ENCODE measurements around the gene DTD1. TPM values are rescaled to one million over a fixed set of nuclear protein-coding genes. Genes with fewer than 3 reads are reported as not detected.
A peak's percentile ranks its signal among the peaks of the same experiment; 100 is the strongest.

Gene DTD1
- total RNA-seq, 1 experiment from 2014 or later, result 16.6 TPM

GRCh38 chr20:18553746-18554145 is 34.1 kb upstream of the DTD1 start:
- TF ChIP-seq CTCF (conservative IDR thresholded peaks at IDR 0.05; ENCODE audit: low read depth, low read length), result no peak
- no peak for TF ChIP-seq EZH2 (IDR thresholded peaks at IDR 0.05; ENCODE audit: borderline replicate concordance, low read depth, low read length, poor library complexity, severe bottlenecking)
- no TSS peak for BruUV-seq (replicated peaks)
- POLR2A ChIA-PET (ENCODE audit: low non-redundant PET), result no interaction called here
- H3K4me1 ChIP-seq (ENCODE audit: insufficient read depth, low read length, poor library complexity, severe bottlenecking), result no peaks in the 10 kb centered on the region
- H3K27me3 ChIP-seq (replicated peaks; ENCODE audit: insufficient read depth, low read depth, low read length, poor library complexity), result no peaks in the 10 kb centered on the region
- CTCF ChIA-PET, result no interaction called here
- H3K27ac ChIP-seq (ENCODE audit: low read depth, low read length, poor library complexity, severe bottlenecking), result no peak overlapping the region
- H3K36me3 ChIP-seq (ENCODE audit: insufficient read depth, low read length, poor library complexity, severe bottlenecking), result peaks cover 28% of the 10 kb centered on the region
- intact Hi-C loops (cut with micrococcal nuclease; ENCODE audit: unreplicated experiment), result no loop called here
- H3K9me3 ChIP-seq (ENCODE audit: low read depth, low read length, poor library complexity, severe bottlenecking), result no peaks in the 10 kb centered on the region
- no peak overlapping the region for H3K4me3 ChIP-seq (ENCODE audit: low read depth, low read length, poor library complexity, severe bottlenecking)
- no peak for DNase-seq (ENCODE audit: low spot score)

DNA sequence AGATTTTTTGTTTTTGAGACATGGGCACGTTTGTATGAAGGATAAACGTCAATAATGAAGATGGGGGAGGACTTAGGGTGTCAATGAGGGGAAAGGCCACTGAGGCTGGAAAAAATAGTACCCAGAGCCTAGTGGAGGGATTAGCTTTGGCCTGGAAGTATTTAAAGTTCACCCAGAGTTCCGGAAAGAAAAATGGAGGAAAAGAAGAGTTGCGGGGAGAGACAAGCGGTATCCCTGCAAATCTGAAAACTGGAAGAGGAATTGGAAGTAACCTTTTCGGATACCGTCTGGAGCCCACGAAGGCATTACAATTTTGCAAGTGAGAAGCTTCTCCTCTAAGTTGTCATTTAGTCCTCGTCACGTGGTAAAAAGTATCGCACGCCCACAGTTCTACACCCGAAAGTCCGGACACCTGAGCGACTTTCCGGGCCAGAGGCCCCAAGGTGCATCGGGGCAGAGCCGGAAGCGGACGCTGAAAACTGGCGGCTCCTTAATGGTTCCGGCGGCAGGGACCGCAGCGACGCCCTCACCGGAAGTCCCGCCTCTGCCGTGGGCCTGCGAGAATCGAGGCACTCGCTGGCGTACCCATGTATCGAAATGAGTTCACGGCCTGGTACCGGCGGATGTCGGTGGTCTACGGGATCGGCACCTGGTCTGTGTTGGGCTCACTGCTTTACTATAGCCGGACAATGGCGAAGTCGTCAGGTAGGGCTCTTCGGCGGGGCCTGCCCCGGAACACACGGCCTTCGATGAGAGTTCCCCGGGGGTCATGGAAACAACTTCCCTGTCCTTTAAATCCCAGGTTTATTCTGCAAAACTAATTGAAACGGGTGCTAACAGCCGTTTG is 20.7 kb upstream of the DTD1 start, which contains the start of gene SMIM26:
Gene SMIM26 (plus strand): TSS at position 541 of the 847 bp plus-strand sequence. CDS start 47 bp downstream, at position 588.
- H3K4me3 ChIP-seq (ENCODE audit: low read depth, low read length, poor library complexity, severe bottlenecking), result peak within 1 kb of the TSS; percentile 64
- CTCF ChIA-PET, result interaction anchor here (0.6 kb wide), 1 partner anchor 12 kb away, joined by 4 read pairs; no protein-coding TSS in a partner anchor
- H3K4me1 ChIP-seq (ENCODE audit: insufficient read depth, low read length, poor library complexity, severe bottlenecking), result no peaks in the 10 kb centered on the region
- intact Hi-C loops (cut with micrococcal nuclease; ENCODE audit: unreplicated experiment), result no loop called here
- H3K27ac ChIP-seq (ENCODE audit: low read depth, low read length, poor library complexity, severe bottlenecking), result peak within 1 kb of the TSS; percentile 82
- no peaks in the 10 kb centered on the region for H3K9me3 ChIP-seq (ENCODE audit: low read depth, low read length, poor library complexity, severe bottlenecking)
- H3K27me3 ChIP-seq (replicated peaks; ENCODE audit: insufficient read depth, low read depth, low read length, poor library complexity), result no peaks in the 10 kb centered on the region
- peak; percentile 94 for DNase-seq (ENCODE audit: low spot score)
- TF ChIP-seq CTCF (conservative IDR thresholded peaks at IDR 0.05; ENCODE audit: low read depth, low read length), result no peak
- TF ChIP-seq EZH2 (IDR thresholded peaks at IDR 0.05; ENCODE audit: borderline replicate concordance, low read depth, low read length, poor library complexity, severe bottlenecking), result no peak
- POLR2A ChIA-PET (ENCODE audit: low non-redundant PET), result no interaction called here
- BruUV-seq (replicated peaks), result TSS peak; percentile 98
- H3K36me3 ChIP-seq (ENCODE audit: insufficient read depth, low read length, poor library complexity, severe bottlenecking), result peaks cover 8% of the 10 kb centered on the region

DNA sequence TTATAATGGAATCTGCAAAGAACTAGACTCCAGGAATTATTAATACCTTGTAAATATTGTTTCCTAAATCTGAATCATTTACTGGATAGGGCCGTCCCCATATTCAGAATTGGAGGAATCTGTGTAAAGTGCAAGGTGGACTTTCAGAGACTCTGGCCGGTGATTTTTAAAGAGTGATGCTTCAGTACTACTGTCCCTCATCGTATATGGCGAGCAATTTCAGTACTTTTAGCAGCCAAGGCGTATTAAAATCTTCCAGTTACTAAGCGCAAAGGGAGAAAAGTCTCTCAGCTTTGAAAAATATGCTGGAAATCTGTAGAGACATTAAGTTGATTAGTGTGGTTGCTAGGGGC is 20.1 kb upstream of the DTD1 start:
- BruUV-seq (replicated peaks), result TSS peak; percentile 91
- Histone ChIP-seq H3K9me3 (ENCODE audit: low read depth, low read length, poor library complexity, severe bottlenecking) (no peaks in the 10 kb centered on the region), H3K27ac (ENCODE audit: low read depth, low read length, poor library complexity, severe bottlenecking) (peak overlapping the region; percentile 82), H3K4me1 (ENCODE audit: insufficient read depth, low read length, poor library complexity, severe bottlenecking) (no peaks in the 10 kb centered on the region), H3K27me3 (replicated peaks; ENCODE audit: insufficient read depth, low read depth, low read length, poor library complexity) (no peaks in the 10 kb centered on the region), H3K36me3 (ENCODE audit: insufficient read depth, low read length, poor library complexity, severe bottlenecking) (peaks cover 8% of the 10 kb centered on the region), H3K4me3 (ENCODE audit: low read depth, low read length, poor library complexity, severe bottlenecking) (peak overlapping the region; percentile 64)
- POLR2A ChIA-PET (ENCODE audit: low non-redundant PET), result no interaction called here
- intact Hi-C loops (cut with micrococcal nuclease; ENCODE audit: unreplicated experiment), result no loop called here
- DNase-seq (ENCODE audit: low spot score), result no peak
- TF ChIP-seq EZH2 (IDR thresholded peaks at IDR 0.05; ENCODE audit: borderline replicate concordance, low read depth, low read length, poor library complexity, severe bottlenecking) (no peak), CTCF (conservative IDR thresholded peaks at IDR 0.05; ENCODE audit: low read depth, low read length) (no peak)
- CTCF ChIA-PET, result interaction anchor here (0.6 kb wide), 1 partner anchor 12 kb away, joined by 4 read pairs; no protein-coding TSS in a partner anchor

Data from A673 (cell line).